Smooth muscle cell of the brain vasculature (primary cell): Measurements from ENCODE around the gene PDGFC.

ENCODE experiments used
- DNase-seq: peaks from one replicate; pipeline ENCODE4 v3.0.0-alpha.2; 2012; ENCODE audit warnings: low read depth, low spot score

PDGFC gene

GRCh38 chr4:156974264-156974663 is 2.7 kb upstream of the PDGFC start:
- no peak for DNase-seq

DNA sequence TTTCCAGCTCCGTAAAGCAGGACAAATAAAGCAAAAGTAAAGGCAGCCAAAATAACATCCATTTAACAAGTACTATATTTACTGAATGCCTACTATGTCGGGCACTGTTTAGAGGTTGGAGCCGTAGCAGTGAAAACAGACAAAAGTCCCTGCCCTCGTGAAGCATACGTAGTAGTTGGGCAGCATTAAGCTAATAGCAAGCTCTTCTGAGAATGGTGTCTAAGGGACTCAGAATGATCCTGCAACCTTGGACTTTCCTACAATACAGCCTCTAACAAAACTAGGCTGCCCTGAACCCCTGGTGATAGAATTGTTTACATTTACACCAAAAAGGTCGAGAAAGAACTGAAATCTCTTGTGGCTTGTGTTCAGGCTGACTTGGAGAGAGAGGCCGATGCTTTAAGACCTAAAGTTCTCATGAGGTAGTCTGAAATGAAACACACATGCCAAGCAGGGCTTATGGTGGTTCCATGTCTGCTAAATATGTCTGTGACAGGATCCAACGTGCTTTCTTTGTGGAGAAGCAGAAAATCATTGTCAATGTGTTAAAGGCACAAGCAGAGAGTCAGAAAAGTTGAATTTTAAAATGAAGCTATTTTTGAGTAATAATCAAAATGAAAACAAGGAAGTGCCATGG is 898 bp upstream of the PDGFC start:
- no peak for DNase-seq

DNA sequence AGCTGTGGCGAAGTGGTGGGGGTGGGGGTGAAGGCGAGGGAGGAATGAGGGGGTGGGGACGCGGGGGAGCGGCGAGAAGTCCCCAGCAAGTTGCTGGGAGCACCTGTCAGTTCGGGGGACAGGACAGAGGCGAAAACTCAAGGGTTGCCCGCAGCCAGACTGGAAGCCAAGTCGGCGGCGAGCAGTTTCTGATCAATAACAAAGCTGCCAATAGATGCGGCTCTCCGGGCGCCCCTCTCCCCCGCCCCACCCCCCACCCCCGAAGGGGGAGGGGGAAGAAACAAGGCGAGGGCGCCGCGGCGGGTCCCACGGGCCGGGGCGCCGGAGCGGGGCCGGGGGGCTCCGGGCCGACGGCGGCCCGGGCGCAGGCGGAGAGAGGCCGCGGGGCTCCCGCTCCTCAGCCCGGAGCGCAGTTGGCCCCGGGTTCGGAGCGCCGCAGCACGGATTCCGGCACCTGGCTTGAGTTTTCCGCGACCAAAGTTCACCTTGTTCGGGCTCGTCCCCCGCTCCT is 379 bp downstream of the PDGFC start:
- no peak for DNase-seq

- no peak for DNase-seq
Measured at GRCh38 chr4:156970501-156971164, 966 bp downstream of the PDGFC start.

DNA sequence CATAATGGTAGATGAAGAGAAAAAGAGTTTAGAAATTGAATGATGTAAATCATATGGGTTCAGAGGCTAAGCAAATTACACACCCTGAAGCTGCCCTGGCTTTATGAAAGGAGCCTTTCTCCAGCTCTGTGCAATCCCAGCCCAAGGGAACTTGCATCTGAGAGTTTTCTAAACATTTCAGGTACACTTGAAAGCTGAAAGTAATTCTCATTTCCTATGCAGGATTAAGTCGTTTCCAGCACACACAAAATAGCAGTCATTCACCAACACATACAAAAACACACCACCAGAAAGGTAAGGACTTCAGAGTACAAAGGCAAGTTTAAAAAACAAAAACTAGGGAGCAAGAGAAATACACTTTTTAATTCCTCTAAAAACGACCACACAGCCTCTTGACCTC is 1.7 kb downstream of the PDGFC start:
- DNase-seq: no peak

- DNase-seq: no peak
Measured at GRCh38 chr4:156969101-156969500, 2.5 kb downstream of the PDGFC start.

GRCh38 chr4:156968479-156968984 is 3.1 kb downstream of the PDGFC start:
- DNase-seq: no peak

GRCh38 chr4:156966836-156967235 is 4.8 kb downstream of the PDGFC start:
- no peak for DNase-seq

GRCh38 chr4:156963419-156963818 is 8.2 kb downstream of the PDGFC start:
- DNase-seq: no peak

DNA sequence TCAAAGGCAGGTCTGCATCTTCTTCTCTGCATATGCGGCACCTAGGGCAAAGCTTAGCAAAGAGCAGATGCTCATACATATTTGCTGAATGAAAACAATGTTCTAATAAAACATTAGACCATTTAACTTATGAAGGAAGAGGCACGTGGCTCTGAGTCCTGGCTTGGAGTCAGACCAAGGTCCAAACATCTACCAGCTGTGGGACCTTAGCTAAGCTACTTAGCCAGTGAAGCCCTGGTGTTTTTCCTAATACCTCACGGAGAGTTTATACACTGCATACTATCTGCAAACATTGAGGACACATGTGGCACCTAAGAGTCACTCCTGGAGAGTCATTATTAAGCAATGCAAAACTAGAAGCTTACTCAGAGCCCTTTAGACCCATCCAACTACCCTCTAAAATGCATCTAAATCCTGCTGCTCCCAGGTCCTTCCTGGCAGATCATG is 9.0 kb downstream of the PDGFC start:
- no peak for DNase-seq

GRCh38 chr4:156962058-156962358 is 9.6 kb downstream of the PDGFC start:
- no peak for DNase-seq

GRCh38 chr4:156961196-156962057 is 10.2 kb downstream of the PDGFC start:
- no peak for DNase-seq

GRCh38 chr4:156959298-156959702 is 12.3 kb downstream of the PDGFC start:
- DNase-seq: no peak

- no peak for DNase-seq
Measured at GRCh38 chr4:156958276-156959074, 13.1 kb downstream of the PDGFC start.

GRCh38 chr4:156957556-156957955 is 14.0 kb downstream of the PDGFC start:
- DNase-seq: no peak

DNA sequence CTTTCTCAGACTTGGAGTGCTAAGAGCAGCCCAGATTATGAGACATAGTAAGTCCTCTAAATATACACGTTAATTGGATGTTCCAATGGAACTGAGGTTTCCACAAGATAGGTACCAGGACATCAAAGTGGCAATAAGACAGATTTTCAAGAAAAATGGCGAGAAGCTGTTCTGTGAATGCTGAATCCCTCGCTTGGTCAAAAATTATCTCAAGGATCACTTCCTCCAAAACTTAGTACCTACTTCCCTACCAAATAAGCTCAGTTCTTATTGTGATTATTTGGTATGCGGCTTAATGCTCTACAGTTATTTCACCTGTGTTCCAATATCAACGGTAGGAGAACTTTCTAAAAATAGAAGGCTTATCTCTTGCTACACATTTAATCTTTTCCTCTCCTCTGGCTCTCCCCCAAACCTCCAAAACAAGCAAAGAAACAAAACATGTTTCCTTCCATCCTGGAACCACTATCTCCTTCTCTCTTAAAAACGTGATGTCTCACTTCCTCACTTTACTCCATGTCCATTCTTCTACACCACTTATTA is 14.7 kb downstream of the PDGFC start:
- DNase-seq: no peak

- no peak for DNase-seq
Measured at GRCh38 chr4:156956359-156956758, 15.2 kb downstream of the PDGFC start.

DNA sequence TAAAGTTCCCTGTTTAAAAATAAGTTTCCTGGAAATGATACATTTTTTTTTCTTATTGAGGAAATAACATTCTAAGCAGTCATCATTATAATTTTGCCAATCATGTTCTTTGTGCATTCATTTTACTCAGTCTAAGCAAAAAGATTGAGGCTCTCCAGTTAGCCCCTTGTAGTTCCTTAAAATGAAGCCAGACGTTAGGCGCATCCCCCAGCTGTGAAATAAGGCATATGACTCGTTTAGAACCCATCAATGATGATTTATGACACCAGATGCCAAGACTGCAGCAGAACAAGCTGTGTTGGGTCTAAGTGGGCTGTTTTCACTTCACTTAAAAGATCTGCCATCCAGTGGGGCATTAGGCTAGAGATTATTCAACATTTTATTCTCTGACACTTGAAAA is 17.0 kb downstream of the PDGFC start:
- DNase-seq: no peak

GRCh38 chr4:156953951-156954350 is 17.6 kb downstream of the PDGFC start:
- no peak for DNase-seq

GRCh38 chr4:156953001-156953400 is 18.6 kb downstream of the PDGFC start:
- no peak for DNase-seq

- no peak for DNase-seq
Measured at GRCh38 chr4:156952078-156952759, 19.4 kb downstream of the PDGFC start.
